Left lobe of liver (tissue), 2 donors: Measurements from ENCODE around the gene MCF2L2. TPM values are rescaled to one million over a fixed set of nuclear protein-coding genes. Genes with fewer than 3 reads are reported as not detected.

ENCODE experiments used
- ATAC-seq: fragments of 200-7000 bp; cut with Tn5 transposase; one replicate; pipeline ENCODE4 v1.9.1; 2020; ENCODE audit warnings: mild to moderate bottlenecking, moderate library complexity
- DNase-seq: peaks from one replicate; pipeline ENCODE4 v3.0.0-alpha.2; 2020; ENCODE audit warnings: low spot score
- total RNA-seq: library from RNA; stranded (reverse); gene quantifications from one replicate; pipeline ENCODE4 v1.2.1, GENCODE V29; 2021
- donor health status: DM: no; HTN: no; CAD: no; lungs with moderate emphysema.
- donor health status: DM: no; HTN: yes; CAD: no.

MCF2L2 gene
- total RNA-seq, 1 donor from 2014 or later: 0.13 TPM

DNA sequence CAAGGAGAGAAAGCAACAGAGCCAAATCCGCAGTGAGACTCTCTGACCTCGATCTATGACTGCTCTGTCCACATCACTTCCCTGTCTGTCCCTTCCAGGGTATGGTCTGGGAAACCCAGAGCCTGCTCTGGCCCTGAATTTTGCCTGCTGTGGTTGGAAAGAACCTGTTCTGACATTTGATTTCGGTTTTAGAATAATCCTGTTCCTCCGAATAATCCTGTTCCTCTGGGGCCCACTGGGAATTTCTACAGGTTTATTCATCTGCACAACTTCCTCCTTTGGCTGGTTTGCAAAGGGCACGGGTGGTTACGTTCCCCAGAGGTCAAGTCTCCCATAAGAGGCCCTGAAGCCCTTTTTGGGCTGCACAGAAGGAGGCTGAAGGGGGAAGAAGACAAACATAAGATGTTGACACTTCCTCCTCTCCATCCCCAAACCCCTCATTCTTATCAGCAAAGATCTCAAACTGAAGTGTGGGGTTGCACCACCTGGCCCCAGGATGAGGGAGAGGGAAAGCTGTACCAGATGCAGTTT is 276.5 kb downstream of the MCF2L2 start:
- DNase-seq (no peak), ATAC-seq (no peak)

DNA sequence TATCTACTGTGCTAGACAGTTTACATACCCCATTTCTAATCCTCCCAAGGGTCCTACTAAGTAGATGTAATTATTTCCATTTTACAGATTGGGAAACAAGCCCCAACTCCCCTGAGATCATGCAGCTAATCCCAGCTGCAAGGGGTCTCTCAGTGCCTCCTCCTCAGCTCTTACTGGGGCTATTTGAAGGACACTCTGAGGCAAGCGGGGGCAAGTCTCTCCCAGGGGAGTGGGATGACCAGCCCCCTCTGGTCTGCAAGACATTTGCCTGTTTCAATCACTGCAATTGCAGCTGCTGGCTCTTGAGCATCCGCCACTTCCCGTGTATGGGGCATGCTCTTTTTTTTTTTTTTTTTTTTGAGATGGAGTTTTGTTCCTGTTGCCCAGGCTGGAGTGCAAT is 277.3 kb downstream of the MCF2L2 start:
- no peak for ATAC-seq
- no peak for DNase-seq

DNA sequence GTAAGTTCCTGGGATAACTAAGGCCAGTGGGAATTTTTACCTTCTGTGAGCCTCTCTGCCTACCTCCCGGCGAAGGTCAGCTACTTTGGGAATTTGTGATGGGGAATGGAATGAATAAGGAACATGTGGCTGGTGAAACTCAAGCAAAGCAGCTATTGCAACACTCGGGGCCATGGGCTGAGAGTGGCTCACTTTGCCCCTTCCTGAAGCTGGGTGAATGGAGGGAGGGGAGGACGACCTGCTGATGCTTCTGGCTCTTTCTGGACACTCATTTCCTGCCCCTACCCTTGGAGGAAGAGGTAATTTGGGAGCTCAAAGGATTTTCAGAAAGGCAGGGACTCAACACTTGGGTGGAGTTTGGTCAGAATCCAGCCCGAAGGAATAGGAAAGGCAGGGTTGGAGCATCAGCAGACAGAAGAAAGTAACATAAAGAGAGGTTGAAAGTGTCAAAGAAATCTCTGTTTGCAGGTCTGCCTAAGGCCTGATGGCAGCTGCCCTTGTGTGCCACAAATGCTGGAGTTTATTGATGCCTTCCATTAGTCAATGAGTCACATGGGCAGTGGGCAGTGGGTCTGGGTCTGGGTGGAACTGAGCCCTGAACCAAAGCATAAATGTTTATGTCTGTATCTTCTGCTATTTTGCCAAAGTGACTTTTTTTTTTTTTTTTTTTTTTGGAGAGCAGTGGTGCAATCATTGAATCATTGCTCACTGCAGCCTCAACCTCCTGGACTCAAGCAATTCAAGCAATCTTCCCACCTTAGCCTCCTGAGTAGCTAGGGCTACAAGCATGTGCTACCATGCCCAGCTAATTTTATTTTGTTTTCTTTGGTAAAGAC is 278.3 kb downstream of the MCF2L2 start:
- DNase-seq: no peak
- no peak for ATAC-seq

DNA sequence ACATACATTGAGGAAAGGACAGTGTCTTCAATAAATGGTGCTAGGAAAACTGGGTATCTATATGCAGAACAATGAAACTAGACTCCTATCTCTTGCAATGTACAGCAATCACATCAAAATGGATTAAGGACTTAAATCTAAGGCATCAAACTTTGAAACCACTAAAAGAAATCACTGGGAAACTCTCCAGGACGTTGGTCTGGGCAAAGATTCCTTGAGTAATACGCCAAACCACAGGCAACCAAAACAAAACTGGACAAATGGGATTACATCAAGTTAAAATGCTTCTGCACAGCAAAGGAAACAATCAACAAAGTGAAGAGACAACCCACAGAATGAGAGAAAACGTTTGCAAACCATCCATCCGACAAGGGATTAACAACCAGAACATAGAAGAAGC is 280.4 kb downstream of the MCF2L2 start:
- ATAC-seq: no peak

DNA sequence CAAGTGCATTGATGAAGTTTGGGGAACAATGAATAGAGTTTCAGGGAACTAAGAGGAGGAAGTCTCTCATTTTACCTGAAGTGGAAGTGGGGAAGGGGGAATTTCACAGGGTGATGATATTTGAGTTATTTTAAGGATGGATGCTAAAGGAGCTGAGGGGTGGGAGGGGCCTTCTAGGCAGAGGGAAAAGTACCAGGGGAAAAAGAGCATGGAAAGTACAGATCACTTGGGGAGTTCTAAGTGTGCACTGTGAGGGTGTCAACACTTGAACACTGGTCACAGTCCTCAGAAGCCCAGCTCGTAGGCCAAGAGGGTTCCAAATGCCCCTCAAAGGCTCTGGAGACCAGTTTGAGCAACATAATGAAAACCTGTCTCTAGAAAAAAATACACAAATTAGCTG is 284.1 kb downstream of the MCF2L2 start:
- ATAC-seq (no peak), DNase-seq (no peak)

More for the DNA sequence above, 280.4 kb downstream of the MCF2L2 start:
- DNase-seq: no peak

DNA sequence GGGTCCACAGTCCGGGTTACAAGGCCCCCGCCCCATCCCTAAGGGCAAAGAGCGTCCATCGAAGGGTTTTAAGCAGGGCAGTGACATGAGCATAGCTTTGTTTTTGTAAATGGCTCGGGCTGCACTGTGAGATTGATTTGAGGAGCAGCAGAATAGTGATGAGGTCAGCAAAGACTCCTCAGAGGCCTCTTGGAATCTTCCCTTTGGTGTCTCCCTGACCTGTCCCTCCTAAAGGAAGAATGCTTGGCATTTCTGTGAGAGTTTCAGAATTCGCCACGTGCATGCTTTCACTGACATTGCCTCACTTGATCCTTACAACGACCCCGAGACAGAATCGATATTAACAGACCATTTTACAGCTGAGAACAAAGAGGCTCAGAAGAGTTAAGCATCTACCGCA is 286.2 kb downstream of the MCF2L2 start:
- ATAC-seq (no peak), DNase-seq (no peak)

DNA sequence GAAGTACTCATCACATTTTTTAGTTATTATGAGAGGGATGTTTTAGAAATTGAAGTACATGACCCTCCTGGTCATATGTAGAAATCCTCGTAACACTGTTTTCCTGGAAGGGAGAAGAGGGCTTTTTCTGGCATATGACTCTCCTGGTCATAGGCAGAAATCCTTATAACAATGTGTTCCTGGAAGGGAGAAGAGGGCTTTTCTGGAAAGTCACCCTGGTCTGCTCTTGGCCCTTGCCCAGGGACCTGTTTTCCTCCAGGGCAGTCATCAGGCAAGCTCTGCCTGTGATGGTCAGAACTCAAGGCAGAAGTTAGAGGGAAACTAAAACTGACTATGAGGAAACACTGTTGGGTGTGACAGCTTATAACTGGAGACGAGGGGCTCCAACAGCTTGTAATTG is 293.6 kb downstream of the MCF2L2 start:
- DNase-seq (no peak), ATAC-seq (no peak)

DNA sequence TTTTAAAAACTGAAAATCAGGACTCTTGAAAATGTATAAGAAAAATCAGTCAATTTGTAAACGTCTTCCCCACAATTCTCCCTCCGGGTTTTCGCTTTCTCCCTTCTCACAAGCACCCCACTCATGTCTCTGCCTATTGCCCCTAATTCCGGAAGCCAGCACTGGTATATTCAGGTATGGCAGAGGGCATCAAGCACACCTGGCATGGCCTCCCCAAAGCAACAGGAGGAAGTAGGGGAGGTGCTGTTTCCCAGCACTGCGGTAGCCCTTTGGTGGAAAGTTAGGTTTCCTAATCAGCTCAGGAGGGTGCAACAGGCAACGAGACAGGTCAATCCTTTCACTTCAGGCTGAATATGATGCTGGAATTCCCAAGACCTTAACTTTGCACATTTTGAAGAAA is 296.0 kb downstream of the MCF2L2 start:
- ATAC-seq: no peak
- DNase-seq: no peak

DNA sequence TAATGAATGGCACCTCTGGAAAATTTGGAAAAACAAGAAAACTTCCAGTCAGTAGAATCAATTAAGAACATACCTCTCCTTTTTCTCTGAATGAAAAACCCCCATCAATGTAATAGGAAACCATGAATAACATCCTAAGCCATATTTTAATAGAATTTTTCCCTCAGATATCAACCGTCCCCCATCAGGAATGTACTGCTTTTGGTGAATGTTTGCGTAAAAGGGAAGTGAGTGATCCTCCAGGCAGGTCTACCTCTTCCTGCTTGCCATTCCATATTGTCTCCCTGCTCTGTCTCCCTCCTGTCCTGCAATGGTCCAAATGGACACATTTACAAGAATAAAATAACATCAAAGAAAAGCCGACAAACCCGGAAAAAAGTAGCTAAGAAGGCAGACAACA is 296.7 kb downstream of the MCF2L2 start:
- no peak for DNase-seq
- ATAC-seq: no peak

DNA sequence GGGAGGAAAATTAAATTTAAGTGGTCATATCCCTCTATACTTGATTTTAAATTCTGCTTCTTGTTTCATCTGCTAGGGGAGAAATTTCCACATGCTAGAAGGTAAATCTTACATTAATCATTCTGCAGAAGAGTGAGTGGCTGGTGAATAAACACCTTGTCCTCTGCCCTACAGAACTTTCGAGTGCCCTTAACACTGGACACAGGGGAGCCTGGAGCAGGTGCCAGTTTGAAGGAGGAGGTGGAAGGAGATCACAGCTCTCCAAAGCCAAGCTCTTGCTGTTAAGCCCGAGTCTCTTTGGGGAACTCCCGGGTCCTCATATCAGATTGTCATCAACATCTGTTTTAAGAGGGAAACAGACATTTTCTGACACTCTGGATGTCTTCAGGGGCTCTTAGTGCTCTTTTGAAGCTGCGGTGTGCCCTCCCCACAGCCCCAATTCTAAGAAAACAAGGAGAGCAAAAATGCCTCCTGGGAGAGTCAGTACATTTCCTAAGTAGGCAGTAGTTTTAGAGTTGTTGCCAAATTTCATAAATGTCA is 297.2 kb downstream of the MCF2L2 start:
- DNase-seq: no peak
- ATAC-seq: no peak

DNA sequence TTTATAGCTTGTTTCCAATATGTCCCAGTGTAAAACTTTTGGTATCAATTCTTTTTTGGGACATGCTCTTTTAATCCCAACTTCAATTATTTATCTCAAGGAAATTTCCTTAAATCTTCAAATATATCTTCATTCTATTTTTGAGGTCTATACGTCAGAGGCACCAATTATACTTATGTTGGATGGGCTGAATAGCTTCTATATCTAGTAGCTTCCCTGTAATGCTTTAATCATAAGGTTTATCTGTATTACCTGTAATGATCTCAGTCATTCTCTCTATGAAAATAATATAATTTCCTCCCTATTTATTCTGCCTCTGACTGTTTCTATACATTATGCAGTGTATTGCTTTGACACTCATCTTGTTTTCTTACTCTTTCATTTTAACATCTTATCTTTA is 299.2 kb downstream of the MCF2L2 start:
- ATAC-seq (no peak), DNase-seq (no peak)

DNA sequence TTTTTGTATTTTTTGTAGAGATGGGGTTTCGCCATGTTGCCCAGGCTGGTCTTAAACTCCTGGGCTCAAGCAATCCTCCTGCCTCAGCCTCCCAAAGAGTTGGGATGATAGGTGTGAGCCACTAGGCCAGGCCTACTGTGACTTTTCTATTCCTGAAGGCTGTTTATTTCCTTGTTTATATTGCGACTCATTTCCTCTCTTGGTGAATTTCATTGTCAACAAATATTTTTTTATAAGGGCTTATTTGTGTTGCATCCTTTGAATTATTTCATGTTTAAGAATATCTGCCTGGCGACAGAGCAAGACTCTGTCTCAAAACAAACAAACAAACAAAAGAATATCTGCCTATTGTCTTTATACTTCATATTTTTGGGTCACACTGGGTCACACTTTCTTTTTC is 299.7 kb downstream of the MCF2L2 start:
- no peak for DNase-seq
- no peak for ATAC-seq

Other genes with a start within 250 kb of the MCF2L2 start
- 0.70 TPM for gene B3GNT5, start 175.4 kb downstream of the MCF2L2 start, total RNA-seq
- 0.65 TPM for gene KLHL6, start 127.1 kb upstream of the MCF2L2 start, total RNA-seq
- 32.4 TPM for gene KLHL24, start 207.0 kb upstream of the MCF2L2 start, total RNA-seq